Mononuclear cell (primary cell): Measurements from ENCODE around the gene APC2. TPM values are rescaled to one million over a fixed set of nuclear protein-coding genes. Genes with fewer than 3 reads are reported as not detected.
"Not testable (repeated sequence)": the region's sequence is repeated elsewhere in the genome, so short reads cannot be mapped to it uniquely, and the experiment has no call there.

Experiments used
- H3K27me3 ChIP-seq: 2 replicates; pipeline ENCODE4 v1.6.0; 2011; ENCODE audit warnings: low read length, control low read depth; ENCODE audit not compliant: insufficient read depth
- H3K4me1 ChIP-seq: 2 replicates; pipeline ENCODE4 v1.5.1; 2011; ENCODE audit warnings: mild to moderate bottlenecking, low read length, control low read depth; ENCODE audit not compliant: insufficient read depth
- H3K4me3 ChIP-seq: 2 replicates; pipeline ENCODE4 v1.5.1; 2011; ENCODE audit warnings: mild to moderate bottlenecking, low read length, moderate library complexity
- H3K9me3 ChIP-seq: 2 replicates; pipeline ENCODE4 v1.5.1; 2011; ENCODE audit warnings: low read depth, mild to moderate bottlenecking, control low read depth, low read length
- total RNA-seq: library from RNA; depleted of rRNA; stranded (reverse); fragments of >200 nt; gene quantifications from one replicate; pipeline ENCODE4 v1.2.3, GENCODE V29; 2012

APC2 gene
- total RNA-seq, 1 donor: 0.10 TPM

GRCh38 chr19:1471515-1472160 is 21.7 kb downstream of the APC2 start:
- Histone ChIP-seq H3K27me3 (peaks cover 33% of the 10 kb centered on the region), H3K4me3 (no peak overlapping the region), H3K9me3 (no peaks in the 10 kb centered on the region), H3K4me1 (peaks cover 50% of the 10 kb centered on the region)

- H3K4me1 ChIP-seq: peaks cover 42% of the 10 kb centered on the region
- no peaks in the 10 kb centered on the region for H3K9me3 ChIP-seq
- H3K4me3 ChIP-seq: no peak overlapping the region
- H3K27me3 ChIP-seq: peaks cover 27% of the 10 kb centered on the region
Observed at GRCh38 chr19:1472231-1473084, 22.5 kb downstream of the APC2 start.

- H3K4me1 ChIP-seq: peaks cover 40% of the 10 kb centered on the region
- peaks cover 24% of the 10 kb centered on the region for H3K27me3 ChIP-seq
- no peak overlapping the region for H3K4me3 ChIP-seq
- H3K9me3 ChIP-seq: no peaks in the 10 kb centered on the region
Observed at GRCh38 chr19:1473085-1473851, 23.3 kb downstream of the APC2 start.

GRCh38 chr19:1474011-1474764 is 24.3 kb downstream of the APC2 start:
- no peak overlapping the region for H3K4me3 ChIP-seq

GRCh38 chr19:1474765-1475351 is 24.9 kb downstream of the APC2 start:
- peaks cover 22% of the 10 kb centered on the region for H3K27me3 ChIP-seq
- no peaks in the 10 kb centered on the region for H3K9me3 ChIP-seq
- H3K4me1 ChIP-seq: peaks cover 42% of the 10 kb centered on the region
- no peak overlapping the region for H3K4me3 ChIP-seq

More at GRCh38 chr19:1474011-1474764, 24.3 kb downstream of the APC2 start:
- H3K27me3 ChIP-seq: peaks cover 22% of the 10 kb centered on the region
- peaks cover 39% of the 10 kb centered on the region for H3K4me1 ChIP-seq
- H3K9me3 ChIP-seq: no peaks in the 10 kb centered on the region

- Histone ChIP-seq H3K4me3 (no peak overlapping the region), H3K27me3 (peaks cover 19% of the 10 kb centered on the region), H3K9me3 (no peaks in the 10 kb centered on the region), H3K4me1 (peaks cover 32% of the 10 kb centered on the region)
Observed at GRCh38 chr19:1475751-1476437, 26.0 kb downstream of the APC2 start.

GRCh38 chr19:1477056-1477455 is 27.1 kb downstream of the APC2 start:
- peaks cover 20% of the 10 kb centered on the region for H3K4me1 ChIP-seq
- not testable (repeated sequence) for H3K9me3 ChIP-seq, H3K4me3 ChIP-seq, H3K27me3 ChIP-seq

- no peaks in the 10 kb centered on the region for H3K9me3 ChIP-seq
- H3K4me3 ChIP-seq: peak within 1 kb of the TSS; percentile 66
- H3K4me1 ChIP-seq: peaks cover 17% of the 10 kb centered on the region
- H3K27me3 ChIP-seq: no peaks in the 10 kb centered on the region
Observed at GRCh38 chr19:1478934-1479707, 29.2 kb downstream of the APC2 start, which contains the start of gene C19orf25. Gene C19orf25 (minus strand): TSS chr19:1479215. CDS start chr19:1478903, 312 bp downstream.

- no peaks in the 10 kb centered on the region for H3K27me3 ChIP-seq
- no peak overlapping the region for H3K4me3 ChIP-seq
- H3K4me1 ChIP-seq: peaks cover 17% of the 10 kb centered on the region
- H3K9me3 ChIP-seq: no peaks in the 10 kb centered on the region
Observed at GRCh38 chr19:1481224-1481892, 31.4 kb downstream of the APC2 start.

- H3K4me1 ChIP-seq: peaks cover 17% of the 10 kb centered on the region
- no peak overlapping the region for H3K4me3 ChIP-seq
- no peaks in the 10 kb centered on the region for H3K9me3 ChIP-seq
- no peaks in the 10 kb centered on the region for H3K27me3 ChIP-seq
Observed at GRCh38 chr19:1481893-1482360, 32.0 kb downstream of the APC2 start.

- H3K4me3 ChIP-seq: no peak overlapping the region
Observed at GRCh38 chr19:1482361-1483130, 32.6 kb downstream of the APC2 start.

More at GRCh38 chr19:1482361-1483130, 32.6 kb downstream of the APC2 start:
- no peaks in the 10 kb centered on the region for H3K27me3 ChIP-seq
- peaks cover 17% of the 10 kb centered on the region for H3K4me1 ChIP-seq
- H3K9me3 ChIP-seq: no peaks in the 10 kb centered on the region
